ENCODE results near the gene EPHA2. TPM values are rescaled to one million over a fixed set of nuclear protein-coding genes. Genes with fewer than 3 reads are reported as not detected.

The EPHA2 gene
- polyA plus RNA-seq, 2 of the 4 experiments (the other 2 are of a cell fraction), result 59.3 to 93.2 TPM

DNA sequence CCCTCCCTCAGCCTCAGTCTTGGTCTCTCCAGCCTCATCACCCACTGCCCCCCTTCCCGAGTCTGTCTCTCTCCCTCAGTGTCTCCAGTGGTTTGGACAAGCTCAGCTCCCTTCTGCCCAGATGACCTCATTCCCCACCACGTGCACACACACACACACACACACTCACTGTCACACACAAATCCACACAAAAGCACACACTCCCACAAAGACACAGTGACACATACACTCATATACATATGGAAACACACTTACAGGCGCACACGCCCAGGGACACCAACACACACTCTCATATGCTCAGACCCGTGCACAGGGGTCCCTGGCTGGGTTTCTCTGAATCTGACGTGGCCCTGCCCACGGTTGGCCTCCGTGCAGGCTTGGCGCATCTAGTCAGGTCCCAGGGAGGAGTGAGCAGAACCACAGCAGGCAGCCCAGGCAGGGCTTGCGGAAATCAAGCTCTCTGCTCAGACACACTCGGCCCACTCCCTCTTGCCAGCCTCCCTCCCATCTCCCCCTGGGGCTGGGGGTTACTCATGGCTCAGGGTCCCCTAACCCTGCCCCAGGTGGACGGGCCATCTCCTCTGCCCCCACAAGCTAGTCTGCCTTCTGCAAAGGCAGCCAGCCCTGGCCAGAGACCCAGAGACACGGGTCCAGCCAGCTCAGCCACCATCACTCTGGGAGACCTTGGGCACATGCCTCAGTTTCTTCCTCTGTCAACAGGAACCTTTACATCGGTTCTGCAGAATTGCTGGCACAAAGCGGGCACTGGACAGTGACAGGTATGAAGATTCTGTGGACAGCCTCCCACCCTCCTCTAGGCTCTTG lies 43.9 kb downstream of the EPHA2 start:
- ATAC-seq (peak; percentile 16 to 29; a peak in 4 of 6 replicates), DNase-seq (ENCODE audit: low read depth in 1 of 2, low spot score in 1 of 2) (no peak), FAIRE-seq (no peak)
- peak overlapping the region; percentile 58 to 86; a peak in 5 of 6 replicates for H3K27ac ChIP-seq
- H3K4me1 ChIP-seq, result peaks cover 20% of the 10 kb centered on the region
- 80% methylated on average over 9 of the region's 15 CpGs for WGBS (ENCODE audit: missing lambda C conversion rate)
- TF ChIP-seq, protein P1, sequence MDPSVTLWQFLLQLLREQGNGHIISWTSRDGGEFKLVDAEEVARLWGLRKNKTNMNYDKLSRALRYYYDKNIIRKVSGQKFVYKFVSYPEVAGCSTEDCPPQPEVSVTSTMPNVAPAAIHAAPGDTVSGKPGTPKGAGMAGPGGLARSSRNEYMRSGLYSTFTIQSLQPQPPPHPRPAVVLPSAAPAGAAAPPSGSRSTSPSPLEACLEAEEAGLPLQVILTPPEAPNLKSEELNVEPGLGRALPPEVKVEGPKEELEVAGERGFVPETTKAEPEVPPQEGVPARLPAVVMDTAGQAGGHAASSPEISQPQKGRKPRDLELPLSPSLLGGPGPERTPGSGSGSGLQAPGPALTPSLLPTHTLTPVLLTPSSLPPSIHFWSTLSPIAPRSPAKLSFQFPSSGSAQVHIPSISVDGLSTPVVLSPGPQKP (IDR thresholded peaks at IDR 0.05; ENCODE audit: low read depth, low read length), result no peak
- TF ChIP-seq EHF (CRISPR knock-in tag; IDR thresholded peaks at IDR 0.05) (no peak), PHF8 (IDR thresholded peaks at IDR 0.05; ENCODE audit: borderline replicate concordance, low read depth) (no peak), RFX5 (IDR thresholded peaks at IDR 0.05) (no peak), RCOR1 (IDR thresholded peaks at IDR 0.05; ENCODE audit: low read depth, low read length) (no peak), HOXA7 (CRISPR knock-in tag; IDR thresholded peaks at IDR 0.05) (no peak), MAFK (IDR thresholded peaks at IDR 0.05; ENCODE audit: partially characterized antibody) (no peak), ZSCAN20 (CRISPR knock-in tag; IDR thresholded peaks at IDR 0.05) (no peak), FOXS1 (CRISPR knock-in tag; IDR thresholded peaks at IDR 0.05) (no peak), EP300 (IDR thresholded peaks at IDR 0.05) (no peak), CHD4 (IDR thresholded peaks at IDR 0.05; ENCODE audit: borderline replicate concordance) (no peak), SREBF2 (IDR thresholded peaks at IDR 0.05) (no peak), ESRRA (IDR thresholded peaks at IDR 0.05; ENCODE audit: borderline replicate concordance, low read length) (no peak), HEYL (CRISPR knock-in tag; IDR thresholded peaks at IDR 0.05) (no peak), MAZ (IDR thresholded peaks at IDR 0.05; ENCODE audit: borderline replicate concordance, low read depth, low read length) (no peak), CEBPB (IDR thresholded peaks at IDR 0.05) (no peak)
- TF ChIP-seq, protein P2, sequence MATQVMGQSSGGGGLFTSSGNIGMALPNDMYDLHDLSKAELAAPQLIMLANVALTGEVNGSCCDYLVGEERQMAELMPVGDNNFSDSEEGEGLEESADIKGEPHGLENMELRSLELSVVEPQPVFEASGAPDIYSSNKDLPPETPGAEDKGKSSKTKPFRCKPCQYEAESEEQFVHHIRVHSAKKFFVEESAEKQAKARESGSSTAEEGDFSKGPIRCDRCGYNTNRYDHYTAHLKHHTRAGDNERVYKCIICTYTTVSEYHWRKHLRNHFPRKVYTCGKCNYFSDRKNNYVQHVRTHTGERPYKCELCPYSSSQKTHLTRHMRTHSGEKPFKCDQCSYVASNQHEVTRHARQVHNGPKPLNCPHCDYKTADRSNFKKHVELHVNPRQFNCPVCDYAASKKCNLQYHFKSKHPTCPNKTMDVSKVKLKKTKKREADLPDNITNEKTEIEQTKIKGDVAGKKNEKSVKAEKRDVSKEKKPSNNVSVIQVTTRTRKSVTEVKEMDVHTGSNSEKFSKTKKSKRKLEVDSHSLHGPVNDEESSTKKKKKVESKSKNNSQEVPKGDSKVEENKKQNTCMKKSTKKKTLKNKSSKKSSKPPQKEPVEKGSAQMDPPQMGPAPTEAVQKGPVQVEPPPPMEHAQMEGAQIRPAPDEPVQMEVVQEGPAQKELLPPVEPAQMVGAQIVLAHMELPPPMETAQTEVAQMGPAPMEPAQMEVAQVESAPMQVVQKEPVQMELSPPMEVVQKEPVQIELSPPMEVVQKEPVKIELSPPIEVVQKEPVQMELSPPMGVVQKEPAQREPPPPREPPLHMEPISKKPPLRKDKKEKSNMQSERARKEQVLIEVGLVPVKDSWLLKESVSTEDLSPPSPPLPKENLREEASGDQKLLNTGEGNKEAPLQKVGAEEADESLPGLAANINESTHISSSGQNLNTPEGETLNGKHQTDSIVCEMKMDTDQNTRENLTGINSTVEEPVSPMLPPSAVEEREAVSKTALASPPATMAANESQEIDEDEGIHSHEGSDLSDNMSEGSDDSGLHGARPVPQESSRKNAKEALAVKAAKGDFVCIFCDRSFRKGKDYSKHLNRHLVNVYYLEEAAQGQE (IDR thresholded peaks at IDR 0.05), result no peak
- no peak overlapping the region for H3K4me3 ChIP-seq
- no peak overlapping the region for H3K4me2 ChIP-seq
- CTCF ChIA-PET, result interaction anchor here (0.6 to 4.5 kb wide), 4 partner anchors 13 to 63 kb away, joined by 3 to 37 read pairs (median 12); no protein-coding TSS in a partner anchor
- POLR2A ChIA-PET, result no interaction called here
- H3K9me3 ChIP-seq, result peaks cover 7% of the 10 kb centered on the region; the same call in 2 of the 3 replicates

DNA sequence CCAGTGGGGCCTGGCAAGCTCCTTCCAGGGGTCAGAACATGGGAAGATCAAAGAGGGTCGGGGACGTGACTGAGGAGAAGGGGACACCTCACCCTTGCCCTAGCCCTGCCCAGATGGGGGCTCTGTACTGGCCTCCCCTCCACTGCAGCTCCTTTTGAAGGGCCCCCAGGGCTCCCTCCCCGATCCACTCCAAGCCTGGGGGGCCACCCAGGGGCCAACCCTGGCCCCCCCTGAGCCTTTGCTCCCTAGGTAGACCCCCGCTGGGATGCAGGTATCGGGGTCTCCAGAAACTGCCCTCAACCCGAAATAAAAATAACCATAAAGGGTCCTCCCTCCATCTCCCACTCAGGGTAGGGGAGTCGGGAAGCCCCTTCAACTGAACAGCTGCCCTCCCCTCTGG lies 45.0 kb downstream of the EPHA2 start:
- ATAC-seq, result no peak
- Histone ChIP-seq H3K4me3 (no peak overlapping the region), H3K4me1 (peaks cover 20% of the 10 kb centered on the region), H3K9me3 (peaks cover 7% of the 10 kb centered on the region; the same call in 2 of the 3 replicates), H3K27ac (peak overlapping the region in 1 of 2 experiments; percentile 86; a peak in 2 of 6 replicates), H3K4me2 (no peak overlapping the region)
- POLR2A ChIA-PET, result no interaction called here
- FAIRE-seq, result no peak
- TF ChIP-seq, protein P3, sequence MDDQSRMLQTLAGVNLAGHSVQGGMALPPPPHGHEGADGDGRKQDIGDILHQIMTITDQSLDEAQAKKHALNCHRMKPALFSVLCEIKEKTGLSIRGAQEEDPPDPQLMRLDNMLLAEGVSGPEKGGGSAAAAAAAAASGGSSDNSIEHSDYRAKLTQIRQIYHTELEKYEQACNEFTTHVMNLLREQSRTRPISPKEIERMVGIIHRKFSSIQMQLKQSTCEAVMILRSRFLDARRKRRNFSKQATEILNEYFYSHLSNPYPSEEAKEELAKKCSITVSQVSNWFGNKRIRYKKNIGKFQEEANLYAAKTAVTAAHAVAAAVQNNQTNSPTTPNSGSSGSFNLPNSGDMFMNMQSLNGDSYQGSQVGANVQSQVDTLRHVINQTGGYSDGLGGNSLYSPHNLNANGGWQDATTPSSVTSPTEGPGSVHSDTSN (IDR thresholded peaks at IDR 0.05), result no peak
- TF ChIP-seq EHMT2 (IDR thresholded peaks at IDR 0.05; ENCODE audit: low read depth), result no peak
- no peak for TF ChIP-seq FOSL2 (IDR thresholded peaks at IDR 0.05)
- no peak for TF ChIP-seq FOSL2 (CRISPR knock-in tag; IDR thresholded peaks at IDR 0.05)
- TF ChIP-seq CHD2 (IDR thresholded peaks at IDR 0.05; ENCODE audit: low read length, partially characterized antibody), result no peak
- TF ChIP-seq RNF2 (IDR thresholded peaks at IDR 0.05; ENCODE audit: borderline replicate concordance, low read depth), result no peak
- TF ChIP-seq CBX2 (IDR thresholded peaks at IDR 0.05; ENCODE audit: borderline replicate concordance, low read depth), result no peak
- no peak for TF ChIP-seq RARB (CRISPR knock-in tag; IDR thresholded peaks at IDR 0.05)
- TF ChIP-seq, protein P4, sequence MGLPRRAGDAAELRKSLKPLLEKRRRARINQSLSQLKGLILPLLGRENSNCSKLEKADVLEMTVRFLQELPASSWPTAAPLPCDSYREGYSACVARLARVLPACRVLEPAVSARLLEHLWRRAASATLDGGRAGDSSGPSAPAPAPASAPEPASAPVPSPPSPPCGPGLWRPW (IDR thresholded peaks at IDR 0.05), result no peak
- TF ChIP-seq KDM1A (IDR thresholded peaks at IDR 0.05; ENCODE audit: low read depth), result no peak
- TF ChIP-seq, protein P5, sequence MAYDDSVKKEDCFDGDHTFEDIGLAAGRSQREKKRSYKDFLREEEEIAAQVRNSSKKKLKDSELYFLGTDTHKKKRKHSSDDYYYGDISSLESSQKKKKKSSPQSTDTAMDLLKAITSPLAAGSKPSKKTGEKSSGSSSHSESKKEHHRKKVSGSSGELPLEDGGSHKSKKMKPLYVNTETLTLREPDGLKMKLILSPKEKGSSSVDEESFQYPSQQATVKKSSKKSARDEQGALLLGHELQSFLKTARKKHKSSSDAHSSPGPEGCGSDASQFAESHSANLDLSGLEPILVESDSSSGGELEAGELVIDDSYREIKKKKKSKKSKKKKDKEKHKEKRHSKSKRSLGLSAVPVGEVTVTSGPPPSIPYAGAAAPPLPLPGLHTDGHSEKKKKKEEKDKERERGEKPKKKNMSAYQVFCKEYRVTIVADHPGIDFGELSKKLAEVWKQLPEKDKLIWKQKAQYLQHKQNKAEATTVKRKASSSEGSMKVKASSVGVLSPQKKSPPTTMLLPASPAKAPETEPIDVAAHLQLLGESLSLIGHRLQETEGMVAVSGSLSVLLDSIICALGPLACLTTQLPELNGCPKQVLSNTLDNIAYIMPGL (CRISPR knock-in tag; IDR thresholded peaks at IDR 0.05; ENCODE audit: borderline replicate concordance), result no peak
- 87% methylated on average over 7 of the region's 7 CpGs for WGBS (ENCODE audit: missing lambda C conversion rate)
- DNase-seq (ENCODE audit: low read depth in 1 of 2, low spot score in 1 of 2), result no peak
- CTCF ChIA-PET, result interaction anchor here (2.0 to 4.5 kb wide), 3 partner anchors 29 to 32 kb away, joined by 15 to 37 read pairs (median 20); no protein-coding TSS in a partner anchor

All from A549 (cell line).